Muscle layer of colon (tissue), 2 donors: Measurements from ENCODE around the gene NPHS1.
"Not testable (repeated sequence)": the region's sequence is repeated elsewhere in the genome, so short reads cannot be mapped to it uniquely, and the experiment has no call there.

Experiments used
- H3K27ac ChIP-seq: one replicate; pipeline ENCODE4 v1.7.0; 2013; ENCODE audit warnings: low read depth, mild to moderate bottlenecking, low read length, moderate library complexity
- H3K27me3 ChIP-seq, 2 donors: one replicate each; pipeline ENCODE4 v1.7.0; 2013; ENCODE audit warnings: low read length in 2 of 2, mild to moderate bottlenecking in 2 of 2; ENCODE audit not compliant: insufficient read depth in 2 of 2, control insufficient read depth in 1 of 2
- H3K36me3 ChIP-seq: one replicate; pipeline ENCODE4 v1.7.0; 2013; ENCODE audit warnings: mild to moderate bottlenecking, low read length; ENCODE audit not compliant: insufficient read depth
- H3K4me1 ChIP-seq: one replicate; pipeline ENCODE4 v1.7.0; 2013; ENCODE audit warnings: mild to moderate bottlenecking, low read length; ENCODE audit not compliant: insufficient read depth
- H3K4me3 ChIP-seq, 2 donors: one replicate each; pipeline ENCODE4 v1.7.0; 2013; ENCODE audit warnings: low read length in 2 of 2, low read depth in 1 of 2, mild to moderate bottlenecking in 1 of 2, moderate library complexity in 1 of 2
- H3K9ac ChIP-seq: one replicate; pipeline ENCODE4 v1.7.0; 2013; ENCODE audit warnings: low read length
- H3K9me3 ChIP-seq: one replicate; pipeline ENCODE4 v1.7.0; 2013; ENCODE audit warnings: mild to moderate bottlenecking, low read length
- donor health status: abdominal sarcoma.
- donor health status: Adenocarcinoma of cecum.

Gene NPHS1

GRCh38 chr19:35845215-35846037 is 6.9 kb downstream of the NPHS1 start:
- peaks cover 6% of the 10 kb centered on the region for H3K4me1 ChIP-seq
- no peaks in the 10 kb centered on the region for H3K9me3 ChIP-seq
- no peak overlapping the region for H3K27ac ChIP-seq
- no peaks in the 10 kb centered on the region for H3K36me3 ChIP-seq
- peaks cover 42 to 68% of the 10 kb centered on the region in 2 donors for H3K27me3 ChIP-seq
- no peak overlapping the region for H3K4me3 ChIP-seq
- no peak overlapping the region for H3K9ac ChIP-seq

- H3K4me3 ChIP-seq = no peak overlapping the region
- H3K27me3 ChIP-seq = peaks cover 42 to 67% of the 10 kb centered on the region in 2 donors
- H3K36me3 ChIP-seq = no peaks in the 10 kb centered on the region
These were observed 7.7 kb downstream of the NPHS1 start for GRCh38 chr19:35844482-35845214.

GRCh38 chr19:35843676-35844481 is 8.4 kb downstream of the NPHS1 start:
- H3K4me1 ChIP-seq = peaks cover 6% of the 10 kb centered on the region
- no peaks in the 10 kb centered on the region for H3K36me3 ChIP-seq
- H3K27ac ChIP-seq = no peak overlapping the region
- no peak overlapping the region for H3K4me3 ChIP-seq
- no peaks in the 10 kb centered on the region for H3K9me3 ChIP-seq
- no peak overlapping the region for H3K9ac ChIP-seq
- H3K27me3 ChIP-seq = peaks cover 42 to 59% of the 10 kb centered on the region in 2 donors

More at GRCh38 chr19:35844482-35845214, 7.7 kb downstream of the NPHS1 start:
- H3K4me1 ChIP-seq = peaks cover 6% of the 10 kb centered on the region
- no peak overlapping the region for H3K27ac ChIP-seq
- H3K9me3 ChIP-seq = no peaks in the 10 kb centered on the region
- H3K9ac ChIP-seq = no peak overlapping the region

GRCh38 chr19:35842666-35843272 is 9.5 kb downstream of the NPHS1 start:
- Histone ChIP-seq H3K27me3 (peaks cover 37 to 48% of the 10 kb centered on the region in 2 donors), H3K36me3 (no peaks in the 10 kb centered on the region)

GRCh38 chr19:35841961-35842595 is 10.2 kb downstream of the NPHS1 start:
- peaks cover 35 to 47% of the 10 kb centered on the region in 2 donors for H3K27me3 ChIP-seq
- no peak overlapping the region for H3K27ac ChIP-seq

More at GRCh38 chr19:35842666-35843272, 9.5 kb downstream of the NPHS1 start:
- Histone ChIP-seq H3K9ac (no peak overlapping the region), H3K4me3 (no peak overlapping the region), H3K27ac (no peak overlapping the region), H3K9me3 (no peaks in the 10 kb centered on the region), H3K4me1 (peaks cover 6% of the 10 kb centered on the region)

GRCh38 chr19:35836096-35836495 is 16.2 kb downstream of the NPHS1 start:
- not testable (repeated sequence) for H3K4me1 ChIP-seq, H3K9me3 ChIP-seq, H3K36me3 ChIP-seq, H3K27ac ChIP-seq, H3K4me3 ChIP-seq, H3K9ac ChIP-seq, H3K27me3 ChIP-seq

More at GRCh38 chr19:35841961-35842595, 10.2 kb downstream of the NPHS1 start:
- Histone ChIP-seq H3K9ac (no peak overlapping the region), H3K9me3 (no peaks in the 10 kb centered on the region), H3K4me1 (peaks cover 6% of the 10 kb centered on the region), H3K4me3 (no peak overlapping the region), H3K36me3 (no peaks in the 10 kb centered on the region)

- no peaks in the 10 kb centered on the region for H3K36me3 ChIP-seq
- no peak overlapping the region for H3K27ac ChIP-seq
- no peaks in the 10 kb centered on the region for H3K4me1 ChIP-seq
- H3K27me3 ChIP-seq = peaks cover 0 to 3% of the 10 kb centered on the region in 2 donors
- H3K9ac ChIP-seq = no peak overlapping the region
- H3K9me3 ChIP-seq = no peaks in the 10 kb centered on the region
- no peak overlapping the region for H3K4me3 ChIP-seq
These were observed 18.3 kb downstream of the NPHS1 start for GRCh38 chr19:35833972-35834371.

- H3K27me3 ChIP-seq = peaks cover 0 to 3% of the 10 kb centered on the region in 2 donors
- no peak overlapping the region for H3K9ac ChIP-seq
- H3K4me1 ChIP-seq = no peaks in the 10 kb centered on the region
- H3K4me3 ChIP-seq = no peak overlapping the region
- H3K27ac ChIP-seq = no peak overlapping the region
- no peaks in the 10 kb centered on the region for H3K9me3 ChIP-seq
- no peaks in the 10 kb centered on the region for H3K36me3 ChIP-seq
These were observed 20.2 kb downstream of the NPHS1 start for GRCh38 chr19:35832054-35832453.

GRCh38 chr19:35830986-35831385 is 21.3 kb downstream of the NPHS1 start:
- H3K9me3 ChIP-seq = no peaks in the 10 kb centered on the region
- H3K36me3 ChIP-seq = no peaks in the 10 kb centered on the region
- no peak overlapping the region for H3K9ac ChIP-seq
- no peaks in the 10 kb centered on the region for H3K4me1 ChIP-seq
- H3K4me3 ChIP-seq = no peak overlapping the region
- H3K27ac ChIP-seq = no peak overlapping the region
- peaks cover 0 to 3% of the 10 kb centered on the region in 2 donors for H3K27me3 ChIP-seq

GRCh38 chr19:35828692-35829301 is 23.5 kb downstream of the NPHS1 start:
- Histone ChIP-seq H3K27me3 (peaks cover 0 to 3% of the 10 kb centered on the region in 2 donors), H3K36me3 (no peaks in the 10 kb centered on the region), H3K9me3 (no peaks in the 10 kb centered on the region), H3K27ac (no peak overlapping the region), H3K4me3 (no peak overlapping the region), H3K4me1 (no peaks in the 10 kb centered on the region), H3K9ac (no peak overlapping the region)
